Small intestine (tissue), 7 donors: ENCODE results near the gene RNF149. TPM values are rescaled to one million over a fixed set of nuclear protein-coding genes. Genes with fewer than 3 reads are reported as not detected.

ENCODE experiments used
- DNase-seq, 2 donors: peaks; one replicate each; pipeline versions ENCODE4 v3.0.0 to v3.0.0-alpha.2; 2013
- FAIRE-seq: peaks from 2 replicates; lab custom pipeline; 2012; peaks lifted over from hg19 to GRCh38; lab: Jason Lieb, UNC
- H3K27ac ChIP-seq, 3 donors: one replicate each; pipeline ENCODE4 v1.5.1; 2013; ENCODE audit warnings: low read length in 2 of 3, mild to moderate bottlenecking in 2 of 3, control low read depth in 1 of 3, inconsistent platforms in 1 of 3, low read depth in 1 of 3, moderate library complexity in 1 of 3
- H3K27me3 ChIP-seq, 3 donors: one replicate each; pipeline ENCODE4 v1.6.1; 2013; ENCODE audit warnings: low read length in 3 of 3, inconsistent platforms in 1 of 3; ENCODE audit not compliant: control insufficient read depth in 3 of 3, insufficient read depth in 3 of 3
- H3K36me3 ChIP-seq, 3 donors: one replicate each; pipeline ENCODE4 v1.6.1; 2013; ENCODE audit warnings: low read length in 3 of 3, inconsistent platforms in 1 of 3, low read depth in 1 of 3, mild to moderate bottlenecking in 1 of 3, moderate library complexity in 1 of 3; ENCODE audit not compliant: control insufficient read depth in 3 of 3, insufficient read depth in 2 of 3
- H3K4me1 ChIP-seq, 3 donors: one replicate each; pipeline ENCODE4 v1.6.1; 2013; ENCODE audit warnings: low read length in 2 of 3, inconsistent platforms in 1 of 3, low read depth in 1 of 3, mild to moderate bottlenecking in 1 of 3, moderate library complexity in 1 of 3; ENCODE audit not compliant: control insufficient read depth in 3 of 3, insufficient read depth in 2 of 3
- H3K4me3 ChIP-seq, 3 donors: one replicate each; pipeline ENCODE4 v1.5.1; 2013; ENCODE audit warnings: low read length in 3 of 3, control low read depth in 1 of 3, inconsistent platforms in 1 of 3, low read depth in 1 of 3, mild to moderate bottlenecking in 1 of 3, moderate library complexity in 1 of 3
- H3K9me3 ChIP-seq, 2 donors: one replicate each; pipeline ENCODE4 v1.6.1; 2013; ENCODE audit warnings: low read depth in 1 of 2, low read length in 1 of 2; ENCODE audit not compliant: control insufficient read depth in 2 of 2, insufficient read depth in 1 of 2
- WGBS, 3 donors: extraction: QIAGEN DNeasy Blood & Tissue Kit; methylation state at CpG; one replicate each; pipeline ENCODE4 v1.1.7; 2013; 5-methylcytosine and 5-hydroxymethylcytosine counted together
- polyA plus RNA-seq, 4 donors: library from polyadenylated mRNA; stranded (reverse) in 3 of 4; unstranded in 1 of 4; fragments of 200-250 nt in 3 of 4; fragments of 120-200 nt in 1 of 4; gene quantifications; one replicate each; pipeline versions ENCODE4 v1.2.1 to v1.2.3, GENCODE V29; 2013
- donor health status: healthy with polysubstance abuse.
- donor health status: control.
- donor health status: control.
- donor health status: Bipolar disorder and iron deficiency.
- donor health status: healthy.

The RNF149 gene
- polyA plus RNA-seq, 4 donors = 23.0 to 68.0 (median 28.5) TPM

DNA sequence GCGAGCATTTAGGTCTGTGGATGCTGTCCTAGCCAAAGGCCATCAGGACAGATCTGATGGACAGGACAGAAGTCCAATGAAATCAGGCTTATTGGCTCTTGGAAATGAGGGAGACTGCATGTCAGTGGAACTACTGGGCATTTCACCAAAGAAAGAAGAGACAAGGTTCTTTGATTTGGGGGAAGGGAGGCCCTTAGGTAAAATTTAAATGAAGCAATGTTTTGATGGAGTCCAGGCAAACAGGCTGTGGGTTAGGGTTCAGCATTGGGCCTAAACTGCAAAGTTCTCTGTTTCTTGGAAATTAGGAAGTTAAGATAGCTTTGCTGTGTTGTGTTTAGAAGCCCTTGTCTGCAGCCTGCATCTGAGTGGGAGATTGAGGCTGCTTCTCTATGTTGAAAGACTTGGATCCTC lies 31.6 kb upstream of the RNF149 start:
- 90 to 96% (median 95%) methylated on average over 1 of the region's 1 CpG for WGBS, 3 donors
- Histone ChIP-seq H3K4me1 (no peaks in the 10 kb centered on the region), H3K36me3 (no peaks in the 10 kb centered on the region), H3K27ac (no peak overlapping the region), H3K27me3 (no peaks in the 10 kb centered on the region), H3K4me3 (no peak overlapping the region), H3K9me3 (no peaks in the 10 kb centered on the region)
- FAIRE-seq (no peak), DNase-seq (no peak)

- H3K4me1 ChIP-seq = no peaks in the 10 kb centered on the region
- DNase-seq (no peak), FAIRE-seq (no peak)
- no peak overlapping the region for H3K27ac ChIP-seq
- no peak overlapping the region for H3K4me3 ChIP-seq
- no peaks in the 10 kb centered on the region for H3K36me3 ChIP-seq
- H3K9me3 ChIP-seq = no peaks in the 10 kb centered on the region
- no peaks in the 10 kb centered on the region for H3K27me3 ChIP-seq
- 62 to 77% (median 71%) methylated on average over 4 of the region's 4 CpGs for WGBS, 3 donors
These were observed 30.9 kb upstream of the RNF149 start for GRCh38 chr2:101339266-101339880.

DNA sequence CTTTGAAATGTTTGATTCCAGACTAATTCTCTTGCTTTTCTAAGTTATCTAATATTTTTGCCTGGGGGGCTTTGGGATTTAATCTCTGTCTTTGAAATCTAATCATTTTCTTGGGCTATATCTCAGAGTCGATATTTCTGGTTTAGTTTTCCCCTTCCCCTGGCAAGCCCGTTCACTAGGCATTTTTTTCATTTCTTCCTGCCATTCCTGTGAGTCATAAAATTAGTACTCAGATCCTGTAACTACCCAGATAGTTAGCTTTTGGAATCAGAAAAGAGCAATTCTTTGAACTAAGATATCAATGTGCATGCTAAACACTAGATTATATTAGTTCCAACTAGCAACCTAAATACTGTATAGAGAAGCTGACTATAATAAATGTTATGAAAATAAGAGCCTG lies 29.4 kb upstream of the RNF149 start:
- Histone ChIP-seq H3K27ac (no peak overlapping the region), H3K9me3 (no peaks in the 10 kb centered on the region), H3K4me1 (no peaks in the 10 kb centered on the region), H3K4me3 (no peak overlapping the region), H3K27me3 (no peaks in the 10 kb centered on the region), H3K36me3 (no peaks in the 10 kb centered on the region)
- no peak for DNase-seq
- no peak for FAIRE-seq
- WGBS, 3 donors = 49 to 68% (median 54%) methylated on average over 2 of the region's 2 CpGs

- H3K36me3 ChIP-seq = no peaks in the 10 kb centered on the region
- H3K27ac ChIP-seq = no peak overlapping the region
- H3K4me3 ChIP-seq = no peak overlapping the region
- WGBS, 3 donors = 68 to 76% (median 73%) methylated on average over 5 of the region's 5 CpGs
- no peaks in the 10 kb centered on the region for H3K27me3 ChIP-seq
- no peaks in the 10 kb centered on the region for H3K9me3 ChIP-seq
- H3K4me1 ChIP-seq = peaks cover 2 to 24% (median 16%) of the 10 kb centered on the region in 3 donors
- DNase-seq (no peak), FAIRE-seq (no peak)
These were observed 24.6 kb upstream of the RNF149 start for GRCh38 chr2:101332885-101333766.

GRCh38 chr2:101331202-101331601 lies 22.7 kb upstream of the RNF149 start:
- Histone ChIP-seq H3K27ac (peak overlapping the region in 1 of 3 donors; percentile 83), H3K36me3 (no peaks in the 10 kb centered on the region), H3K4me1 (peaks cover 2 to 29% (median 23%) of the 10 kb centered on the region in 3 donors), H3K27me3 (no peaks in the 10 kb centered on the region), H3K4me3 (no peak overlapping the region), H3K9me3 (no peaks in the 10 kb centered on the region)
- no peak for DNase-seq
- FAIRE-seq = no peak
- 79 to 90% (median 84%) methylated on average over 2 of the region's 2 CpGs for WGBS, 3 donors

GRCh38 chr2:101330253-101330933 lies 21.9 kb upstream of the RNF149 start:
- Histone ChIP-seq H3K27ac (peak overlapping the region in 2 of 3 donors; percentile 36 to 83), H3K4me3 (no peak overlapping the region), H3K9me3 (no peaks in the 10 kb centered on the region), H3K4me1 (peaks cover 2 to 29% (median 23%) of the 10 kb centered on the region in 3 donors), H3K36me3 (no peaks in the 10 kb centered on the region), H3K27me3 (no peaks in the 10 kb centered on the region)
- DNase-seq (peak; percentile 59 to 79), FAIRE-seq (no peak)
- WGBS, 3 donors = 17 to 47% (median 35%) methylated on average over 12 of the region's 12 CpGs

- Histone ChIP-seq H3K27me3 (no peaks in the 10 kb centered on the region), H3K4me1 (peaks cover 2 to 29% (median 23%) of the 10 kb centered on the region in 3 donors), H3K36me3 (no peaks in the 10 kb centered on the region), H3K27ac (peak overlapping the region; percentile 43 to 83 (median 45)), H3K4me3 (no peak overlapping the region), H3K9me3 (no peaks in the 10 kb centered on the region)
- WGBS, 3 donors = 9 to 47% (median 33%) methylated on average over 4 of the region's 4 CpGs
- FAIRE-seq (no peak), DNase-seq (peak in 1 of 2 donors; percentile 72)
These were observed 20.5 kb upstream of the RNF149 start for GRCh38 chr2:101329026-101329425.

- Histone ChIP-seq H3K4me1 (peaks cover 2 to 29% (median 23%) of the 10 kb centered on the region in 3 donors), H3K27ac (peak overlapping the region; percentile 43 to 83 (median 45)), H3K4me3 (no peak overlapping the region), H3K9me3 (no peaks in the 10 kb centered on the region), H3K27me3 (no peaks in the 10 kb centered on the region), H3K36me3 (no peaks in the 10 kb centered on the region)
- 5 to 10% (median 10%) methylated on average over 3 of the region's 3 CpGs for WGBS, 3 donors
- no peak for FAIRE-seq
- peak in 1 of 2 donors; percentile 65 for DNase-seq
These were observed 20.0 kb upstream of the RNF149 start for GRCh38 chr2:101328474-101329007.
